Activated naive CD4-positive, alpha-beta T cell treated with Interleukin-2 at 50 U/mL for 16 hours (primary cell): ENCODE data around the gene MCTP1.
"Not testable (repeated sequence)": the region's sequence is repeated elsewhere in the genome, so short reads cannot be mapped to it uniquely, and the experiment has no call there.

Source experiments
- DNase-seq: peaks from one replicate; pipeline ENCODE4 v3.0.0-alpha.2; 2020

The MCTP1 gene

GRCh38 chr5:94853120-94853519, 431.8 kb downstream of the MCTP1 start:
- no peak for DNase-seq

- DNase-seq = no peak
Observed at GRCh38 chr5:94850960-94851359, 433.9 kb downstream of the MCTP1 start.

- DNase-seq = peak; percentile 8
Observed at GRCh38 chr5:94849821-94850736, 434.8 kb downstream of the MCTP1 start.

GRCh38 chr5:94849324-94849723, 435.6 kb downstream of the MCTP1 start:
- DNase-seq = no peak

GRCh38 chr5:94847726-94848125, 437.2 kb downstream of the MCTP1 start:
- no peak for DNase-seq

- DNase-seq = no peak
Observed at GRCh38 chr5:94847019-94847418, 437.9 kb downstream of the MCTP1 start.

GRCh38 chr5:94845696-94846095, 439.2 kb downstream of the MCTP1 start:
- not testable (repeated sequence) for DNase-seq

GRCh38 chr5:94841598-94842322, 443.1 kb downstream of the MCTP1 start:
- DNase-seq = no peak

GRCh38 chr5:94833851-94834250, 451.0 kb downstream of the MCTP1 start:
- DNase-seq = no peak

- no peak for DNase-seq
Observed at GRCh38 chr5:94832685-94833084, 452.2 kb downstream of the MCTP1 start.

GRCh38 chr5:94830520-94830919, 454.4 kb downstream of the MCTP1 start:
- DNase-seq = no peak

GRCh38 chr5:94828222-94828621, 456.7 kb downstream of the MCTP1 start:
- not testable (repeated sequence) for DNase-seq

GRCh38 chr5:94820488-94820887, 464.4 kb downstream of the MCTP1 start:
- no peak for DNase-seq

GRCh38 chr5:94818904-94819303, 466.0 kb downstream of the MCTP1 start:
- DNase-seq = no peak

GRCh38 chr5:94815313-94816039, 469.4 kb downstream of the MCTP1 start:
- DNase-seq = no peak

- DNase-seq = no peak
Observed at GRCh38 chr5:94812232-94812631, 472.7 kb downstream of the MCTP1 start.

GRCh38 chr5:94811331-94811730, 473.6 kb downstream of the MCTP1 start:
- DNase-seq = no peak

- no peak for DNase-seq
Observed at GRCh38 chr5:94810877-94811276, 474.0 kb downstream of the MCTP1 start.

GRCh38 chr5:94810281-94810680, 474.6 kb downstream of the MCTP1 start:
- no peak for DNase-seq

- DNase-seq = no peak
Observed at GRCh38 chr5:94808497-94808896, 476.4 kb downstream of the MCTP1 start.

GRCh38 chr5:94807985-94808384, 476.9 kb downstream of the MCTP1 start:
- no peak for DNase-seq

GRCh38 chr5:94802450-94802849, 482.4 kb downstream of the MCTP1 start:
- DNase-seq = no peak

- no peak for DNase-seq
Observed at GRCh38 chr5:94796586-94796985, 488.3 kb downstream of the MCTP1 start.
